Thoracic aorta (tissue), 2 donors: Measurements from ENCODE around the gene GOLGA6C. TPM values are rescaled to one million over a fixed set of nuclear protein-coding genes. Genes with fewer than 3 reads are reported as not detected.
"Not testable (repeated sequence)": the region's sequence is repeated elsewhere in the genome, so short reads cannot be mapped to it uniquely, and the experiment has no call there.

Experiments used
- ATAC-seq: fragments of 150-250 bp; one replicate; pipeline ENCODE4 v1.8.0; 2017; ENCODE audit warnings: low read depth; ENCODE audit not compliant: insufficient number of reproducible peaks, low FRiP score
- DNase-seq: peaks from one replicate; pipeline ENCODE4 v3.0.0-alpha.2; 2020; ENCODE audit warnings: low spot score
- H3K27ac ChIP-seq, 2 donors: fragments of 200-600 bp; sonication (generic); 1 replicate in 1 of 2; 2 replicates in 1 of 2; pipeline ENCODE4 v1.5.1; 2016; ENCODE audit warnings: mild to moderate bottlenecking in 2 of 2, moderate library complexity in 2 of 2
- H3K27me3 ChIP-seq: fragments of 200-600 bp; sonication (generic); replicated peaks from 2 replicates; pipeline ENCODE4 v1.6.0; 2016; ENCODE audit warnings: mild to moderate bottlenecking; ENCODE audit not compliant: insufficient read depth
- H3K36me3 ChIP-seq: fragments of 200-600 bp; sonication (generic); one replicate; pipeline ENCODE4 v1.5.1; 2016
- H3K4me1 ChIP-seq, 2 donors: fragments of 200-600 bp; sonication (generic); 1 replicate in 1 of 2; 2 replicates in 1 of 2; pipeline versions ENCODE4 v1.5.1 to v1.6.0; 2016; ENCODE audit warnings: low read depth in 2 of 2, mild to moderate bottlenecking in 1 of 2; ENCODE audit not compliant: control insufficient read depth in 1 of 2
- H3K4me3 ChIP-seq: fragments of 200-600 bp; sonication (generic); 2 replicates; pipeline ENCODE4 v1.5.1; 2016; ENCODE audit warnings: mild to moderate bottlenecking
- H3K9me3 ChIP-seq: fragments of 200-600 bp; sonication (generic); 2 replicates; pipeline ENCODE4 v1.5.1; 2016
- total RNA-seq, 2 donors: library from RNA; depleted of rRNA; stranded (reverse); fragments of >200 nt; gene quantifications; one replicate each; pipeline versions ENCODE4 v1.1.0 to v1.2.3, GENCODE V29; 2016
- TF ChIP-seq, protein P1 (sequence below): fragments of 200-600 bp; sonication (generic); IDR thresholded peaks from one replicate; pipeline ENCODE4 v1.5.1; 2019; ENCODE audit warnings: antibody characterized with exemption

The GOLGA6C gene, protein sequence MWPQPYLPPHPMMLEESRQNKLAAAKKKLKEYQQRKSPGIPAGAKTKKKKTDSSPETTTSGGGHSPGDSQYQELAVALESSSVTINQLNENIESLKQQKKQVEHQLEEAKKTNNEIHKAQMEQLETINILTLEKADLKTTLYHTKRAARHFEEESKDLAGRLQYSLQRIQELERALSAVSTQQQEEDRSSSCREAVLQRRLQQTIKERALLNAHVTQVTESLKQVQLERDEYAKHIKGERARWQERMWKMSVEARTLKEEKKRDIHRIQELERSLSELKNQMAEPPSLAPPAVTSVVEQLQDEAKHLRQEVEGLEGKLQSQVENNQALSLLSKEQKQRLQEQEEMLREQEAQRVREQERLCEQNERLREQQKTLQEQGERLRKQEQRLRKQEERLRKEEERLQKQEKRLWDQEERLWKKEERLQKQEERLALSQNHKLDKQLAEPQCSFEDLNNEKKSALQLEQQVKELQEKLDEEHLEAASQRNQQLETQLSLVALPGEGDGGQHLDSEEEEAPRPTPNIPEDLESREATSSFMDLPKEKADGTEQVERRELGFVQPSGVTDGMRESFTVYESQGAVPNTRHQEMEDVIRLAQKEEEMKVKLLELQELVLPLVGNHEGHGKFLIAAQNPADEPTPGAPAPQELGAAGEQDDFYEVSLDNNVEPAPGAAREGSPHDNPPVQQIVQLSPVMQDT
- under 1 TPM in 1 of 2 donors, not detected in 1; 0.56 TPM for total RNA-seq

GRCh38 chr15:75258034-75258433 is at the start of gene GOLGA6C:
GOLGA6C (plus strand) TSS chr15:75258334; CDS start chr15:75258599, 265 bp downstream.
- H3K27ac ChIP-seq = not testable (repeated sequence)

GRCh38 chr15:75208501-75209288 is 49.4 kb upstream of the GOLGA6C start:
- TF ChIP-seq, protein P1, sequence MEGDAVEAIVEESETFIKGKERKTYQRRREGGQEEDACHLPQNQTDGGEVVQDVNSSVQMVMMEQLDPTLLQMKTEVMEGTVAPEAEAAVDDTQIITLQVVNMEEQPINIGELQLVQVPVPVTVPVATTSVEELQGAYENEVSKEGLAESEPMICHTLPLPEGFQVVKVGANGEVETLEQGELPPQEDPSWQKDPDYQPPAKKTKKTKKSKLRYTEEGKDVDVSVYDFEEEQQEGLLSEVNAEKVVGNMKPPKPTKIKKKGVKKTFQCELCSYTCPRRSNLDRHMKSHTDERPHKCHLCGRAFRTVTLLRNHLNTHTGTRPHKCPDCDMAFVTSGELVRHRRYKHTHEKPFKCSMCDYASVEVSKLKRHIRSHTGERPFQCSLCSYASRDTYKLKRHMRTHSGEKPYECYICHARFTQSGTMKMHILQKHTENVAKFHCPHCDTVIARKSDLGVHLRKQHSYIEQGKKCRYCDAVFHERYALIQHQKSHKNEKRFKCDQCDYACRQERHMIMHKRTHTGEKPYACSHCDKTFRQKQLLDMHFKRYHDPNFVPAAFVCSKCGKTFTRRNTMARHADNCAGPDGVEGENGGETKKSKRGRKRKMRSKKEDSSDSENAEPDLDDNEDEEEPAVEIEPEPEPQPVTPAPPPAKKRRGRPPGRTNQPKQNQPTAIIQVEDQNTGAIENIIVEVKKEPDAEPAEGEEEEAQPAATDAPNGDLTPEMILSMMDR = no peak
- Histone ChIP-seq H3K27ac (no peak overlapping the region), H3K4me1 (peaks cover 19 to 64% of the 10 kb centered on the region in 2 donors), H3K4me3 (no peak overlapping the region), H3K27me3 (no peaks in the 10 kb centered on the region), H3K36me3 (peaks cover 60% of the 10 kb centered on the region), H3K9me3 (no peaks in the 10 kb centered on the region)
- no peak for DNase-seq
- ATAC-seq = no peak

More at GRCh38 chr15:75258034-75258433, at the start of gene GOLGA6C:
- not testable (repeated sequence) for H3K4me1 ChIP-seq, ATAC-seq, H3K36me3 ChIP-seq, H3K27me3 ChIP-seq, DNase-seq, H3K9me3 ChIP-seq, H3K4me3 ChIP-seq

- Histone ChIP-seq H3K9me3 (no peaks in the 10 kb centered on the region), H3K27ac (no peak overlapping the region), H3K27me3 (no peaks in the 10 kb centered on the region), H3K36me3 (peaks cover 64% of the 10 kb centered on the region), H3K4me1 (peaks cover 13 to 58% of the 10 kb centered on the region in 2 donors), H3K4me3 (no peak overlapping the region)
- ATAC-seq (no peak), DNase-seq (no peak)
- TF ChIP-seq, protein P1 = no peak
These were observed 48.9 kb upstream of the GOLGA6C start for GRCh38 chr15:75209289-75209676.

GRCh38 chr15:75210811-75211230 is 47.3 kb upstream of the GOLGA6C start:
- H3K27ac ChIP-seq = no peak overlapping the region
- H3K27me3 ChIP-seq = no peaks in the 10 kb centered on the region
- no peak for DNase-seq
- H3K4me3 ChIP-seq = no peak overlapping the region
- peaks cover 62% of the 10 kb centered on the region for H3K36me3 ChIP-seq
- H3K9me3 ChIP-seq = no peaks in the 10 kb centered on the region
- TF ChIP-seq, protein P1 = no peak
- ATAC-seq = no peak
- peaks cover 9 to 45% of the 10 kb centered on the region in 2 donors for H3K4me1 ChIP-seq

GRCh38 chr15:75211436-75212199 is 46.5 kb upstream of the GOLGA6C start:
- no peak for DNase-seq
- H3K4me3 ChIP-seq = no peak overlapping the region
- ATAC-seq = no peak
- H3K27ac ChIP-seq = no peak overlapping the region
- TF ChIP-seq, protein P1 = no peak
- no peaks in the 10 kb centered on the region for H3K27me3 ChIP-seq
- H3K4me1 ChIP-seq = peaks cover 9 to 43% of the 10 kb centered on the region in 2 donors
- H3K36me3 ChIP-seq = peaks cover 55% of the 10 kb centered on the region
- no peaks in the 10 kb centered on the region for H3K9me3 ChIP-seq
